HG03135 (cell line): Measurements from ENCODE around the gene FAM222B.

Experiments used
- ATAC-seq: cut with Tn5 transposase; IDR thresholded peaks from one replicate; pipeline ENCODE4 v1.9.1; 2021; ENCODE audit warnings: mild to moderate bottlenecking, moderate library complexity; ENCODE audit not compliant: unreplicated experiment

The FAM222B gene

GRCh38 chr17:28777178-28777577 lies 65.4 kb downstream of the FAM222B start:
- no peak for ATAC-seq

- no peak for ATAC-seq
Observed at GRCh38 chr17:28774206-28774605, 68.4 kb downstream of the FAM222B start.

- no peak for ATAC-seq
Observed at GRCh38 chr17:28773736-28774135, 68.9 kb downstream of the FAM222B start.

GRCh38 chr17:28765038-28765437 lies 77.6 kb downstream of the FAM222B start:
- no peak for ATAC-seq

GRCh38 chr17:28763804-28764266 lies 78.8 kb downstream of the FAM222B start:
- no peak for ATAC-seq

- ATAC-seq = no peak
Observed at GRCh38 chr17:28763137-28763799, 79.3 kb downstream of the FAM222B start.

GRCh38 chr17:28760601-28761562 lies 81.7 kb downstream of the FAM222B start:
- no peak for ATAC-seq

- no peak for ATAC-seq
Observed at GRCh38 chr17:28759256-28759865, 83.2 kb downstream of the FAM222B start.

- ATAC-seq = no peak
Observed at GRCh38 chr17:28758411-28759121, 84.0 kb downstream of the FAM222B start.

- ATAC-seq = no peak
Observed at GRCh38 chr17:28756049-28756804, 86.4 kb downstream of the FAM222B start.

- no peak for ATAC-seq
Observed at GRCh38 chr17:28755486-28755885, 87.1 kb downstream of the FAM222B start.

GRCh38 chr17:28751600-28752366 lies 90.8 kb downstream of the FAM222B start:
- ATAC-seq = no peak

GRCh38 chr17:28750178-28751047 lies 92.2 kb downstream of the FAM222B start:
- peak; percentile 50 for ATAC-seq

- no peak for ATAC-seq
Observed at GRCh38 chr17:28749516-28750177, 92.9 kb downstream of the FAM222B start.

GRCh38 chr17:28748852-28749515 lies 93.6 kb downstream of the FAM222B start:
- ATAC-seq = no peak

- ATAC-seq = no peak
Observed at GRCh38 chr17:28747801-28748750, 94.5 kb downstream of the FAM222B start.
